ENCODE data around the gene TMEM86B.

Gene TMEM86B

GRCh38 chr19:55257461-55258420 is 29.2 kb upstream of the TMEM86B start:
- DNase-seq (ENCODE audit: low read depth in 3 of 3): peak in 1 of 3 experiments; percentile 34

DNA sequence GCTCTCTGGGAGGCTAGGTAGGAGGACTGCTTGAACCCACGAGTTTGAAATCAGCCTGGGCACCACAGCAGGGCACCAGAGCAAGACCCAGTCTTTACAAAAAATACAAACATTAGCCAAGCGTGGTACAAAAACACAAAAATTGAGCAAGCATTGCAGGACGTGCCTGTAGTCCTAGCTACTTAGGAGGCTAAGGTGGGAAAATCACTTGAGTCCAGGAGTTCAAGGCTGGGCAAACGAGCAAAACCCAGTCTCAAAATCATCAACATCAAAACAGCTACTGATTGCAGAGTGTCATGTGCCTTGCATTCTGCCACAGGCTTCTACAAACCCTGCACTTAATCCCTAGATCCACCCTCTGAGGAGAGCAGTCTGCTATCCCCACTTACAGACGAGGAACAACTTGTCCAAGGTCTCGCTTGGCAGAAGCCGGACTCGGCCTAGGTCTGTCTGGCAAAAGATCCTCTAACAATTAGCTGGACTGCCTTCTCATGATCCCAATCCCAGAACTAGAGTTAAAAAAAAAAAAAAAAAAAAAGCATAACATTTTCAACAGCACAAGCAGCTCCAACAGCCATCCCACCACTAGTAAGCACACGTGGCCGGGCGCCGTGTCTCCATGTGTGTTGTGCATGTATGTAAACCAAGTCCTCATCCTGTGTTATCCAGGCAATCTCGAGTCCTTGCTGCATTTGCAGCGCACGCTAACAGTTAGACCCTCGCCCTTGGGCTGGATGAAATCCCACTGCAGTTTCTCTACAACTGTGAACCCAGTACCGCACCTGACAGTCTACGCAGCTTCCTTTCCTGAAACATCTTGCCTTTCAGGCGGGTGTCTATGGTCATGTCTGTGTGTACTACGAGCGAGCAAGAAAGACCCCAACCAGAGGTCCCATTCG is 28.2 kb upstream of the TMEM86B start:
- DNase-seq (ENCODE audit: low read depth in 3 of 3): no peak

GRCh38 chr19:55255618-55256423 is 27.3 kb upstream of the TMEM86B start:
- DNase-seq (ENCODE audit: low read depth in 3 of 3): peak in 1 of 3 experiments; percentile 76

GRCh38 chr19:55254625-55254977 is 26.0 kb upstream of the TMEM86B start:
- DNase-seq (ENCODE audit: low read depth in 3 of 3): no peak

DNA sequence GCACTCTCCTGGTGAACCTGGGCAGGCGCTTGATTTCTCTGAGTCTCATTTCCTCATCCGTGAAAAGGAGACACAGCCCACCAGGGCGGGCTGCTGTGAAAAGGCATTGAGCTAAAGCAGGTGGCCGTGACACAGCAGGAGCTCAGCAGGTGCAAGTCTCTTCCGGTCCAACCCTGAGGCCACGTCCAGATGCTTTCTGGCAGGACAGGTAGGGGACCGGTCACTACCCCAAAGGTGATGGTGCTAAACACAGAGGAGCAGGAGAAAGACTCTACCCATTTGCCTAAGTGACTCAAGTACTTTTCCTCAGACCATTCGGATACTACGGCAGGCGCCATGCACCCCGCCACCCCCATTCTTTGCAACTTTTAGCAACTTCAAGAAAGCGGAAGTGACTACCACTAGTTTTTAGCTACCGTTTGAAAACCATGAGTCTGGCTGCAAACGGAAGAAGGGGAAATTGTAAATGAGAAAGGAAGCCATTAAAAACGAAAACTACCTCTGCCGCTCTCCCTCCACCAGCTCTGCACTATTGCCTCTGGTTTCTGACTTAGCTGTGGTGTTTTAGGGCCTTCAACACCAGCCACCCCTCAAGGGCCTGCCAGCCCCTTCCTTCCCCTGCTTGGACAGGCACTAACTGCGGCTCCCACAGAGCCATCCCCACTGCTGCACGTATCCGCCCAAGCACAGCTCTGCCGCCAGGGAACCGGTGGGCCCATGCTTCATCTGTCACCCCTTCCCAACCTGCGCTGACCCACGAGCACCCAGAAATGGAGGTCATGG is 25.5 kb upstream of the TMEM86B start:
- DNase-seq (ENCODE audit: low read depth in 3 of 3): peak in 1 of 3 experiments; percentile 48

- no peak for DNase-seq (ENCODE audit: low read depth in 3 of 3)
These were observed 24.4 kb upstream of the TMEM86B start for GRCh38 chr19:55252760-55253663.

- DNase-seq (ENCODE audit: low read depth in 3 of 3): peak in 1 of 3 experiments; percentile 42
These were observed 22.9 kb upstream of the TMEM86B start for GRCh38 chr19:55251341-55252081.

GRCh38 chr19:55250262-55251036 is 21.9 kb upstream of the TMEM86B start:
- no peak for DNase-seq (ENCODE audit: low read depth in 3 of 3)

GRCh38 chr19:55249841-55250240 is 21.3 kb upstream of the TMEM86B start:
- no peak for DNase-seq (ENCODE audit: low read depth in 3 of 3)

DNA sequence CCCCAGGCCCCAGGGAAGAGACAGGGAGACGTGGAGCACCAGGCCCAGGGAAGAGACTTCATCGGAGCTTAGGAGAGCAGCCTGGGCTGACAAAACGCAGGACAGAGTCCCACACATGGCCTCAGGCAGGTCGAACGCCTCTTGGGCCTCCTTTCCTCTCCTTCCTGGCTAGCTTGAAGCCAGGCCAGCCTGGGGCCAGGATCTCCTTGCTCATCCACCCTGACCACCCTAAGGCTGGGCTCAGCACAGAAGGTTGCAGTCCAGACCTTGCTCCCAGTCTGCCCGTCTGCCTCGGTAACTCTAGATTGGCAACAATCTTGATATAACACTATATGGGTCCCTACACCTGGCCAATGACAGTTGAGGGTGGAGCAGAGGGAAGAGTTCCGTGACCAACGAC is 20.1 kb upstream of the TMEM86B start:
- DNase-seq (ENCODE audit: low read depth in 3 of 3): no peak

- DNase-seq (ENCODE audit: low read depth in 3 of 3): no peak
These were observed 19.7 kb upstream of the TMEM86B start for GRCh38 chr19:55248166-55248675.

- DNase-seq (ENCODE audit: low read depth in 3 of 3): no peak
These were observed 19.1 kb upstream of the TMEM86B start for GRCh38 chr19:55247621-55248099.

- no peak for DNase-seq (ENCODE audit: low read depth in 3 of 3)
These were observed 18.2 kb upstream of the TMEM86B start for GRCh38 chr19:55246462-55247451.

GRCh38 chr19:55245236-55245904 is 16.8 kb upstream of the TMEM86B start:
- DNase-seq (ENCODE audit: low read depth in 3 of 3): no peak

DNA sequence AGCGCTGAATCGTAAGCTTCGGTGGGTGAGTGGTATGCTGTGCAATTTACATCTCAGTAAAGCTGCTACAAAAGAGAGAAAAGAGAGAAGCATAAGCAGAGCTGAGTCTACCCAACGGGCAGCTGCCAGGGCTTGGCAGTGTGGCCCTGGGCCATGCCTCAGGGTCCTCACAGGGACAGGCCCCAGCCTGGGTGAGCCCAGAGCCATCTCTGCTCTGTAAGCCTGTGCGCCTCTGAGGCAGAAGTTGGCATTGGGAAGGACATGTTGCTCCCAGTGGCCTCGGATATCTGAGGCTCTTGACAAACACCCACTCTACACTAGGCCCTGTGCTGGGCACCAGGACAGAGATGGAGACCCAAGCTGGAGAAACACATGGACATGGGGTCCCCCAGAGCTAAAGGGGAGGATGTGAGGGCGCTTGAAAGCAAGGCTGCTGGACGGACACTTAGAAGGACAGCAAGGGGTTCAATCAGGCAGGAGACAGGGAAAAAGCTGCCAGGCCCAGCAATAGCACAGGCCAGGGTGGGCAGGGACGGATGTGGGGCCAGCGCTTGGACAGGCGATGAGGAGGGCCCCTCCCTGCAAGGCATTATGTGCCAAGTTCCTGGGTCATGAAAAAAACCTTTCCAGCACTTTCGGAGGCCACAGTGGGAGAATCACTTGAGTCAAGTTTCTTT is 15.6 kb upstream of the TMEM86B start:
- DNase-seq (ENCODE audit: low read depth in 3 of 3): no peak

- DNase-seq (ENCODE audit: low read depth in 3 of 3): no peak
These were observed 14.0 kb upstream of the TMEM86B start for GRCh38 chr19:55242517-55242916.

All from stimulated activated CD4-positive, alpha-beta T cell treated with anti-CD3 and anti-CD28 coated beads, TNF-alpha, amount 100 ng/mL, for 24 hours (primary cell).